Heart right ventricle (tissue), 16 donors: ENCODE measurements around the gene MACROD2. TPM values are rescaled to one million over a fixed set of nuclear protein-coding genes. Genes with fewer than 3 reads are reported as not detected.

Experiments used
- ATAC-seq, 8 donors: fragments of 200-7000 bp; cut with Tn5 transposase; one replicate each; pipeline ENCODE4 v1.9.1; 2020; ENCODE audit warnings: mild to moderate bottlenecking in 8 of 8, moderate library complexity in 8 of 8, moderate number of reproducible peaks in 1 of 8
- DNase-seq, 2 donors: peaks; one replicate each; pipeline ENCODE4 v3.0.0-alpha.2; 2020
- H3K27ac ChIP-seq, 10 donors: fragments of 200-600 bp; sonication (generic) in 2 of 10; one replicate each; pipeline versions ENCODE4 v1.5.0 to v1.8.0; 2020 to 2022; ENCODE audit warnings: mild to moderate bottlenecking in 3 of 10
- H3K27me3 ChIP-seq, 7 donors: fragments of 200-600 bp; one replicate each; pipeline ENCODE4 v1.8.0; 2021 to 2022; ENCODE audit warnings: mild to moderate bottlenecking in 2 of 7
- H3K36me3 ChIP-seq, 9 donors: fragments of 200-600 bp; sonication (generic) in 1 of 9; one replicate each; pipeline versions ENCODE4 v1.5.0 to v1.8.0; 2020 to 2022; ENCODE audit warnings: mild to moderate bottlenecking in 2 of 9
- H3K4me1 ChIP-seq, 9 donors: fragments of 200-600 bp; sonication (generic) in 1 of 9; one replicate each; pipeline versions ENCODE4 v1.5.0 to v1.8.0; 2020 to 2022; ENCODE audit warnings: mild to moderate bottlenecking in 4 of 9
- H3K4me3 ChIP-seq, 10 donors: fragments of 200-600 bp; sonication (generic) in 2 of 10; one replicate each; pipeline versions ENCODE4 v1.5.0 to v1.8.0; 2020 to 2022; ENCODE audit warnings: mild to moderate bottlenecking in 7 of 10, moderate library complexity in 2 of 10
- H3K9me3 ChIP-seq, 11 donors: fragments of 200-600 bp in 10 of 11; sonication (generic) in 2 of 11; one replicate each; pipeline versions ENCODE4 v1.5.0 to v1.8.0; 2013 to 2022; ENCODE audit warnings: mild to moderate bottlenecking in 2 of 11, control low read depth in 1 of 11, moderate library complexity in 1 of 11
- CTCF ChIP-seq, 9 donors: fragments of 200-600 bp; sonication (generic) in 2 of 9; IDR thresholded peaks; one replicate each; pipeline versions ENCODE4 v1.5.0 to v1.8.0; 2021 to 2022; ENCODE audit warnings: antibody characterized with exemption in 9 of 9, mild to moderate bottlenecking in 5 of 9, moderate library complexity in 1 of 9
- WGBS, 2 donors: extraction: QIAGEN DNeasy Blood & Tissue Kit; methylation state at CpG; one replicate each; pipeline ENCODE4 v1.1.7; 2013; ENCODE audit warnings: inconsistent platforms in 1 of 2; 5-methylcytosine and 5-hydroxymethylcytosine counted together
- intact Hi-C, 10 donors: fragments of 100-400 bp; cut with DNase I; formaldehyde crosslinking; loops; one replicate each; pipeline versions ENCODE4 v1.11.1 to v1.14.2; 2022
- polyA plus RNA-seq, 2 donors: library from polyadenylated mRNA; stranded (reverse); fragments of 200-250 nt; gene quantifications; one replicate each; pipeline ENCODE4 v1.2.3, GENCODE V29; 2013
- total RNA-seq, 10 donors: library from RNA; stranded (reverse); fragmentation: NEBNext Ultra II Directional in 3 of 10; extraction: Animal tissue kit (Norgen Biotek cat#: 25700) in 3 of 10; gene quantifications; one replicate each; pipeline versions ENCODE4 v1.2.1 to v1.2.4, GENCODE V29; 2021 to 2023
- donor health status: Arrhythmogenic right ventricular cardiomyopathy.
- donor health status: ischemic (EF 13 %, LVEDD 7.1; RV severe dilation, severe dysfunction).
- donor health status: healthy with polysubstance abuse.
- donor health status: DM: no; HTN: yes; CAD: no.
- donor health status: DM: no; HTN: no; CAD: no.
- donor health status: ischemic (EF 25% LVEDD 6.9; RV normal size, moderate dysfunction).
- donor health status: ischemic (EF 25% LVEDD 5.7; RV mildly dilated, moderate dysfunction).
- donor health status: healthy.
- donor health status: DM: yes; HTN: yes; CAD: no.
- donor health status: Ischemic cardiomyopathy.
- donor health status: ischemic (EF 35%, LVEDD 5.7; RV mildly dilated, moderate dysfunction).
- donor health status: nonischemic (EF 11% LVEDD 7.7; RV severe dilation, severe dysfunction).
- donor health status: DM: yes; HTN: yes; CAD: no.
- donor health status: PGD.
- donor health status: ischemic (EF 29% LVEDD 5.4; RV normal size, mild dysfunction).
- donor health status: nonischemic (EF 23%, LVEDD 6.1; RV moderate dilation, normal function).

MACROD2 gene
- total and polyA plus RNA-seq, 12 donors, result 0.28 to 6.4 (median 4.1) TPM

DNA sequence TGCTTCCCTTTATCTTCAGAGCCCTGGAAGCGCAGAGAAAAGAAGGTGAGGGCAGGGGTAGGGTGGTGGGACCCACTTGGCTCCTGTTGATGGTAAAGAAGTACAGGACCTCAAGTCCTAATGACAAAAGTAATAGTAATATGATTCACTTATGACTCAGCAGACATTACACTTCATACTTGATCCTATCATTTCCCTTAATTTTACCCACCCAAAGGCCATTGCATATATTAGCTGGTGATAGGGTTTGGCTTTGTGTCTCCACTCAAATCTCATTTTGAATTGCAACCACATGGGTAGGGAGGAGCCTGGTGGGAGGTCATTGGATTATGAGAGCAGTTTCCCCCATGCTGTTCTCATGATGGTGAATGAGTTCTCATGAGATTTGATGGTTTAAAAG is 1697.3 kb downstream of the MACROD2 start:
- Histone ChIP-seq H3K4me3 (no peak overlapping the region), H3K27me3 (no peaks in the 10 kb centered on the region), H3K27ac (no peak overlapping the region), H3K9me3 (peaks cover 0 to 13% (median 0%) of the 10 kb centered on the region in 11 donors), H3K36me3 (no peaks in the 10 kb centered on the region), H3K4me1 (no peaks in the 10 kb centered on the region)
- DNase-seq (no peak), ATAC-seq (no peak)
- intact Hi-C loops, result no loop called here
- TF ChIP-seq CTCF (IDR thresholded peaks at IDR 0.05), result no peak
- 94 to 95% methylated on average over 1 of the region's 1 CpG for whole genome bisulfite sequencing, 2 donors

- H3K9me3 ChIP-seq, result peaks cover 0 to 10% (median 0%) of the 10 kb centered on the region in 11 donors
- intact Hi-C loops, result loop anchor here in 1 of 10 donors (10.0 kb wide), 1 partner anchor 775 kb away; no protein-coding TSS in a partner anchor
- ATAC-seq, result no peak
- DNase-seq, result no peak
- no peak overlapping the region for H3K4me3 ChIP-seq
- 88 to 90% methylated on average over 15 of the region's 15 CpGs for WGBS, 2 donors
- no peak overlapping the region for H3K27ac ChIP-seq
- no peaks in the 10 kb centered on the region for H3K36me3 ChIP-seq
- TF ChIP-seq CTCF (IDR thresholded peaks at IDR 0.05), result no peak
- no peaks in the 10 kb centered on the region for H3K27me3 ChIP-seq
- H3K4me1 ChIP-seq, result no peaks in the 10 kb centered on the region
Observed at GRCh38 chr20:15699431-15700146, 1704.3 kb downstream of the MACROD2 start.

- Histone ChIP-seq H3K36me3 (no peaks in the 10 kb centered on the region), H3K4me3 (no peak overlapping the region), H3K27ac (no peak overlapping the region), H3K9me3 (peaks cover 0 to 4% (median 0%) of the 10 kb centered on the region in 11 donors), H3K4me1 (no peaks in the 10 kb centered on the region), H3K27me3 (no peaks in the 10 kb centered on the region)
- intact Hi-C loops, result loop anchor here in 1 of 10 donors (10.0 kb wide), 1 partner anchor 775 kb away; no protein-coding TSS in a partner anchor
- DNase-seq, result no peak
- TF ChIP-seq CTCF (IDR thresholded peaks at IDR 0.05), result no peak
- ATAC-seq, result no peak
- WGBS, 2 donors, result 85 to 86% methylated on average over 16 of the region's 16 CpGs
Observed at GRCh38 chr20:15700147-15700765, 1704.9 kb downstream of the MACROD2 start.

- 57 to 63% methylated on average over 2 of the region's 2 CpGs for WGBS, 2 donors
- no peak for TF ChIP-seq CTCF (IDR thresholded peaks at IDR 0.05)
- intact Hi-C loops, result loop anchor here in 1 of 10 donors (10.0 kb wide), 1 partner anchor 773 kb away; no protein-coding TSS in a partner anchor
Observed at GRCh38 chr20:15702161-15702560, 1706.8 kb downstream of the MACROD2 start.

More at GRCh38 chr20:15702161-15702560, 1706.8 kb downstream of the MACROD2 start:
- no peak overlapping the region for H3K4me3 ChIP-seq
- no peaks in the 10 kb centered on the region for H3K27me3 ChIP-seq
- H3K36me3 ChIP-seq, result no peaks in the 10 kb centered on the region
- H3K9me3 ChIP-seq, result no peaks in the 10 kb centered on the region
- H3K27ac ChIP-seq, result no peak overlapping the region
- H3K4me1 ChIP-seq, result no peaks in the 10 kb centered on the region
- no peak for ATAC-seq
- no peak for DNase-seq
